Measurements from ENCODE around the gene ATP1A4. TPM values are rescaled to one million over a fixed set of nuclear protein-coding genes. Genes with fewer than 3 reads are reported as not detected.

Gene ATP1A4
- total and polyA plus RNA-seq, 3 experiments from 2014 or later: not detected

- DNase-seq: no peak
- Histone ChIP-seq H3K9me3 (ENCODE audit: low read length) (no peaks in the 10 kb centered on the region), H3K4me1 (ENCODE audit: insufficient read depth, low read length) (peaks cover 3% of the 10 kb centered on the region), H3K36me3 (ENCODE audit: insufficient read depth, low read length) (no peaks in the 10 kb centered on the region), H3K27me3 (ENCODE audit: insufficient read depth, low read length, poor library complexity, severe bottlenecking) (no peaks in the 10 kb centered on the region), H3K4me3 (ENCODE audit: low read length) (no peak overlapping the region), H3K27ac (ENCODE audit: low read depth, low read length) (no peak overlapping the region)
- Mint-ChIP-seq H3K27me3 (peaks cover 0 to 3% of the 10 kb centered on the region in 2 donors), H3K36me3 (no peaks in the 10 kb centered on the region), H3K9me3 (no peaks in the 10 kb centered on the region), H3K4me3 (no peak overlapping the region), H3K27ac (no peak overlapping the region), H3K4me1 (no peaks in the 10 kb centered on the region)
- POLR2A ChIA-PET: no interaction called here
- CTCF ChIA-PET: no interaction called here
Measured at GRCh38 chr1:160197231-160197630, 45.8 kb downstream of the ATP1A4 start.

DNA sequence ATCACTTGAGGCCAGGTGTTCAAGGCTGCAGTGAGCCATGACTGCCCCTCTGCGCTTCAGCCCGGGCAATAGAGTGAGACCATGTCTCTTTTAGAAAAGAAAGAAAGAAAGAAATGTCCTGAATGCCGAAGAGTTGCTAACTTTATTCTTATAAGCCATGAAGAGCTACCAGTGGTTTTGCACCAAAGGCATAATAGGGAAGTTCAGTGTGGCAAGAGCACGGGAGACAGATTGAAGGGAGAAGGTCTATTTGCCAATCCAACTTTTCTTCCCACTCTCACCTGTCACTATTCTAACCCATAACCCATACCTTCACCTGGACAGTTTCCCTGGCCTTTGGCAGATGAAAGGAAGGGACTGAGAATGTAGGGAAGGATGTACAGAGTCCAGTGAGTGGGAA, 49.4 kb downstream of the ATP1A4 start:
- DNase-seq: no peak
- peak overlapping the region in 2 of 8 donors; percentile 38 to 58 for H3K27ac Mint-ChIP-seq
- ChIA-PET CTCF (interaction anchor here (1.1 to 3.3 kb wide), 4 partner anchors 8 to 115 kb away, joined by 3 to 15 read pairs (median 5); no protein-coding TSS in a partner anchor), POLR2A (no interaction called here)
- H3K4me1 ChIP-seq (ENCODE audit: insufficient read depth, low read length): peaks cover 7% of the 10 kb centered on the region
- H3K27ac ChIP-seq (ENCODE audit: low read depth, low read length): no peak overlapping the region
- H3K4me3 ChIP-seq (ENCODE audit: low read length): no peak overlapping the region
- H3K4me3 Mint-ChIP-seq: no peak overlapping the region
- H3K36me3 Mint-ChIP-seq: peaks cover 0 to 2% (median 0%) of the 10 kb centered on the region in 3 donors
- peaks cover 11 to 13% (median 12%) of the 10 kb centered on the region in 3 donors for H3K4me1 Mint-ChIP-seq
- peaks cover 0 to 3% of the 10 kb centered on the region in 2 donors for H3K27me3 Mint-ChIP-seq
- H3K36me3 ChIP-seq (ENCODE audit: insufficient read depth, low read length): no peaks in the 10 kb centered on the region
- no peaks in the 10 kb centered on the region for H3K27me3 ChIP-seq (ENCODE audit: insufficient read depth, low read length, poor library complexity, severe bottlenecking)
- H3K9me3 Mint-ChIP-seq: no peaks in the 10 kb centered on the region
- H3K9me3 ChIP-seq (ENCODE audit: low read length): no peaks in the 10 kb centered on the region

DNA sequence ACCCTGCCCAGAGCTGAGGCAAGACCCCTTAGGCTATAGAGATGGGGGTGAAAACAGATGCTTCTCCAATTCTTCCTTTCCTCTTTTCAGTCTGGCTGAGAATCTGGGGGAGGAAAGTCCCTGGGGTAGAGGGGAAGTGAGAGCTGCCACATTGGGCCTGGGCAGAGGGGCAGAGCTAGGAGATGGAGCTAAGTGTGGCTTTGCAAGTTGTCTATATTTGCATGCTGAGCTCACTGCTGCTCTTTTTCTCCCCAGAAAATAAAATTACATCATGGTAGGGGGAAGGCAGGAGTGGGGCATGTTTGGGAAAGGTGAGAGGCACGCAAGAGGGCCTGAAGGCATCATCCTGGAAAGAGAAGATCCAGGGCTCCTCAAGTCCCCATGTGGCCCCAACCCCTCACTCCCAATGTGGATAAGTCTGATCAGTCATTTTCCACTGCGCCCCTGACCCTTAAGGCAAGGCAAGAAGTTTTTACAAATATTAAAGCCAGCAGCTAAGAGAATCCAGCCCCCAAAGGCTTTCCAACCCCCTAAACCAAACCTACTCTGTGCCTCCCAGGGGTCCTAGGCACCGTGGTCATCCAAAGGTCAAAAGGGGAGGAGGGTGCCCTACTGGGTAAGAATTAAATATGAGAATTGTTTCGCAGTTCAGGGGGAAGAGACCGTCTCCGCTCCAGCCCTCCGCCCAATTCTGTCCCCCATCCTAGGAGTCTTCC, 53.3 kb downstream of the ATP1A4 start:
- peak overlapping the region; percentile 25 for H3K4me3 ChIP-seq (ENCODE audit: low read length)

DNA sequence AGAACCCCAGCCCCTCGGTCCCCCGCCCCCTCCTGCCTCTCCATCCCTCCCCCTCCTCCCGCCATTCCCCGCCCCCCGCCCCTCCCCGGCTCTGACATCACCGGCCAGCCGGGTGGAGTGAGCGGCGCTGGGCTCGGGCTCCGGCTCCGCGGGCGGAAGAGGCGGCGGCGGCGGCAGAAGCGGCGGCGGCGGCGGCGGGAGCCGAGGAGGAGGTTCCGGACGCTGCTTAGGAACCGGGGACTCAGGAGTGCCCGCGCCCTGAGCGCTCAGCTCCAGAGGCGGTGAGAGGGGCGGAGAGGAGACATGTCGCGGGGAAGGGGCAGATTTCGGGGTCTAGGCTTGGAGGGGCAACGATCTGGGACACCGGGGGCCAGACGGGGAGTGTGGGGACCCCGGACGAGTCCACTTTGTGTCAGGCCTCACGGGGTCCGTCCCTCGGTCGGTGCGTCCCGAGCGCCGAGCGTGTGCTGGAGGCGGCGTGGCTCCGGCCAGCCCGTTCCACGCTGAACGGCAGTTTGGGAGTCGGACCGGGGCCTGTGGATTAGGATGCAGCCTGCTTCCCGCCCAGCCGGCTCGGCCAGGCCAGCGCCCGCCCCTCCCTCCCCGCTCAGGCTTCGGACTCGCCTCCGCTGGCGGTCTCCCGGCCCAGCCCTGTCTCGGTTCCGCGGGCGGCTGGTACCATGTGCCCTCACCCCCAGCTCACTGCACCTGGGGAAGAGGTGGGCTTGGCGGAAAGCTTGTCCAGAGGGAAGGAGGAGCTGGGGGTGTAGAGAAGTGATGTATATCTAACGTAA, 54.0 kb downstream of the ATP1A4 start, which contains the start of gene PEA15:
PEA15 (plus strand) TSS at position 143 of the 794 bp plus-strand sequence. CDS start 6,161 bp downstream, outside the sequence.
- H3K36me3 Mint-ChIP-seq: peaks cover 0 to 10% (median 0%) of the 10 kb centered on the region in 3 donors
- peak within 1 kb of the TSS; percentile 88 to 98 (median 94) for H3K27ac Mint-ChIP-seq
- Histone ChIP-seq H3K36me3 (ENCODE audit: insufficient read depth, low read length) (no peaks in the 10 kb centered on the region), H3K9me3 (ENCODE audit: low read length) (no peaks in the 10 kb centered on the region), H3K4me1 (ENCODE audit: insufficient read depth, low read length) (peaks cover 13% of the 10 kb centered on the region), H3K27ac (ENCODE audit: low read depth, low read length) (peak within 1 kb of the TSS; percentile 69), H3K27me3 (ENCODE audit: insufficient read depth, low read length, poor library complexity, severe bottlenecking) (no peaks in the 10 kb centered on the region), H3K4me3 (ENCODE audit: low read length) (peak within 1 kb of the TSS; percentile 71)
- H3K9me3 Mint-ChIP-seq: no peaks in the 10 kb centered on the region
- peak; percentile 56 to 76 (median 58) for DNase-seq
- H3K4me3 Mint-ChIP-seq: peak within 1 kb of the TSS; percentile 86 to 95 (median 88)
- ChIA-PET CTCF (interaction anchor here (0.6 to 2.7 kb wide), 5 partner anchors 12 to 148 kb away, joined by 3 to 12 read pairs (median 3); no protein-coding TSS in a partner anchor), POLR2A (interaction anchor here (0.6 to 1.8 kb wide), 3 partner anchors 23 to 98 kb away, joined by 3 to 4 read pairs (median 3); partner anchors contain the start of gene DCAF8)
- H3K27me3 Mint-ChIP-seq: no peaks in the 10 kb centered on the region
- H3K4me1 Mint-ChIP-seq: peaks cover 42 to 50% (median 49%) of the 10 kb centered on the region in 3 donors

More for the DNA sequence above, 53.3 kb downstream of the ATP1A4 start:
- H3K4me1 ChIP-seq (ENCODE audit: insufficient read depth, low read length): peaks cover 13% of the 10 kb centered on the region
- no peak for DNase-seq
- H3K4me3 Mint-ChIP-seq: peak overlapping the region; percentile 86 to 95 (median 88)
- ChIA-PET POLR2A (interaction anchor here (0.6 to 1.8 kb wide), 2 partner anchors 58 to 99 kb away, joined by 3 to 4 read pairs; partner anchors contain the start of gene DCAF8), CTCF (interaction anchor here (1.1 to 2.7 kb wide), 3 partner anchors 12 to 103 kb away, joined by 3 to 12 read pairs (median 6); no protein-coding TSS in a partner anchor)
- no peaks in the 10 kb centered on the region for H3K27me3 ChIP-seq (ENCODE audit: insufficient read depth, low read length, poor library complexity, severe bottlenecking)
- H3K9me3 Mint-ChIP-seq: no peaks in the 10 kb centered on the region
- no peaks in the 10 kb centered on the region for H3K36me3 ChIP-seq (ENCODE audit: insufficient read depth, low read length)
- no peaks in the 10 kb centered on the region for H3K9me3 ChIP-seq (ENCODE audit: low read length)
- H3K27me3 Mint-ChIP-seq: no peaks in the 10 kb centered on the region
- H3K27ac ChIP-seq (ENCODE audit: low read depth, low read length): no peak overlapping the region
- H3K4me1 Mint-ChIP-seq: peaks cover 38 to 42% (median 42%) of the 10 kb centered on the region in 3 donors
- peak overlapping the region; percentile 83 to 98 (median 90) for H3K27ac Mint-ChIP-seq
- peaks cover 0 to 4% (median 0%) of the 10 kb centered on the region in 3 donors for H3K36me3 Mint-ChIP-seq

DNA sequence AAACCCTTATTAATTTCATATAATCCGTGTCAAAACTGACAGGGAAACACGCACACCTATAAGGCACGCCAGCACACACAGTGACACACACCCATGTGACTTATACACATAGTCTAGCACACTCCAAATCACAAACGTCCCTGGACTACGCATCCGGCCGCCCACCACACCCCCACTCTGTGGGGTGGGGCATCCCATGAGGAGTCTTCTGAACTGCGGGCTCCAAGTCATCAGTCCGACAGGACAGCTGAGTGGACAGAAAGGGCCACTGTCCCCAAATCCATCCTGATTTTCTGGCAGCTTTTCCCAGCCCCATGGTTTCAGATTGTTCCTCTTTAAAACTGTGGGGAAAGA, 54.6 kb downstream of the ATP1A4 start:
- Mint-ChIP-seq H3K27ac (peak overlapping the region; percentile 88 to 98 (median 92)), H3K4me1 (peaks cover 42 to 54% (median 49%) of the 10 kb centered on the region in 3 donors), H3K9me3 (no peaks in the 10 kb centered on the region), H3K27me3 (no peaks in the 10 kb centered on the region), H3K36me3 (peaks cover 0 to 12% (median 0%) of the 10 kb centered on the region in 3 donors), H3K4me3 (peak overlapping the region; percentile 82 to 95 (median 88))
- peaks cover 13% of the 10 kb centered on the region for H3K4me1 ChIP-seq (ENCODE audit: insufficient read depth, low read length)
- peak; percentile 25 to 77 (median 38) for DNase-seq
- H3K9me3 ChIP-seq (ENCODE audit: low read length): no peaks in the 10 kb centered on the region
- peak overlapping the region; percentile 69 for H3K27ac ChIP-seq (ENCODE audit: low read depth, low read length)
- ChIA-PET POLR2A (no interaction called here), CTCF (interaction anchor here (0.6 to 2.7 kb wide), 3 partner anchors 86 to 148 kb away, joined by 3 to 12 read pairs (median 3); no protein-coding TSS in a partner anchor)
- no peaks in the 10 kb centered on the region for H3K27me3 ChIP-seq (ENCODE audit: insufficient read depth, low read length, poor library complexity, severe bottlenecking)
- no peaks in the 10 kb centered on the region for H3K36me3 ChIP-seq (ENCODE audit: insufficient read depth, low read length)
- peak overlapping the region; percentile 71 for H3K4me3 ChIP-seq (ENCODE audit: low read length)

GRCh38 chr1:160206421-160207117, 55.2 kb downstream of the ATP1A4 start:
- no peak for DNase-seq
- Histone ChIP-seq H3K27me3 (ENCODE audit: insufficient read depth, low read length, poor library complexity, severe bottlenecking) (no peaks in the 10 kb centered on the region), H3K4me3 (ENCODE audit: low read length) (no peak overlapping the region), H3K4me1 (ENCODE audit: insufficient read depth, low read length) (peaks cover 13% of the 10 kb centered on the region), H3K36me3 (ENCODE audit: insufficient read depth, low read length) (no peaks in the 10 kb centered on the region), H3K9me3 (ENCODE audit: low read length) (no peaks in the 10 kb centered on the region), H3K27ac (ENCODE audit: low read depth, low read length) (peak overlapping the region; percentile 69)
- Mint-ChIP-seq H3K4me3 (peak overlapping the region; percentile 82 to 95 (median 88)), H3K9me3 (no peaks in the 10 kb centered on the region), H3K27ac (peak overlapping the region; percentile 88 to 98 (median 92)), H3K36me3 (peaks cover 0 to 16% (median 0%) of the 10 kb centered on the region in 3 donors), H3K4me1 (peaks cover 42 to 54% (median 49%) of the 10 kb centered on the region in 3 donors), H3K27me3 (no peaks in the 10 kb centered on the region)
- POLR2A ChIA-PET: no interaction called here
- CTCF ChIA-PET: interaction anchor here (0.6 to 2.7 kb wide), 4 partner anchors 9 to 147 kb away, joined by 3 to 12 read pairs (median 3); no protein-coding TSS in a partner anchor

GRCh38 chr1:160207118-160207650, 55.8 kb downstream of the ATP1A4 start:
- DNase-seq: no peak
- Histone ChIP-seq H3K27me3 (ENCODE audit: insufficient read depth, low read length, poor library complexity, severe bottlenecking) (no peaks in the 10 kb centered on the region), H3K36me3 (ENCODE audit: insufficient read depth, low read length) (peaks cover 3% of the 10 kb centered on the region), H3K27ac (ENCODE audit: low read depth, low read length) (no peak overlapping the region), H3K9me3 (ENCODE audit: low read length) (no peaks in the 10 kb centered on the region), H3K4me3 (ENCODE audit: low read length) (no peak overlapping the region), H3K4me1 (ENCODE audit: insufficient read depth, low read length) (peaks cover 13% of the 10 kb centered on the region)
- peaks cover 42 to 54% (median 49%) of the 10 kb centered on the region in 3 donors for H3K4me1 Mint-ChIP-seq
- H3K9me3 Mint-ChIP-seq: no peaks in the 10 kb centered on the region
- CTCF ChIA-PET: interaction anchor here (0.9 to 1.2 kb wide), 2 partner anchors 8 to 84 kb away, joined by 3 to 6 read pairs; no protein-coding TSS in a partner anchor
- H3K27me3 Mint-ChIP-seq: no peaks in the 10 kb centered on the region
- POLR2A ChIA-PET: interaction anchor here (0.9 kb wide), 1 partner anchor 105 kb away, joined by 3 read pairs; no protein-coding TSS in a partner anchor
- peak overlapping the region in 6 of 7 donors; percentile 25 to 93 (median 84) for H3K4me3 Mint-ChIP-seq
- H3K36me3 Mint-ChIP-seq: peaks cover 0 to 22% (median 0%) of the 10 kb centered on the region in 3 donors
- H3K27ac Mint-ChIP-seq: peak overlapping the region; percentile 88 to 98 (median 92)

Measured in CD8-positive, alpha-beta memory T cell (primary cell).